PFSK-1 (cell line): Measurements from ENCODE around the gene TRAPPC10.

Experiments used
- FOXP2 ChIP-seq: optimal IDR thresholded peaks from 2 replicates; pipeline ENCODE3; 2011; ENCODE audit warnings: borderline replicate concordance, control low read depth, inconsistent platforms; ENCODE audit not compliant: insufficient read depth; ENCODE audit errors: extremely low read length, extremely low read depth
- POLR2AphosphoS5 ChIP-seq: IDR thresholded peaks from 2 replicates; pipeline ENCODE4 v1.6.1; 2012; ENCODE audit warnings: low read depth, mild to moderate bottlenecking, control low read depth, low read length, moderate library complexity
- REST ChIP-seq, 2 experiments: IDR thresholded peaks; 2 replicates each; pipeline versions ENCODE4 v1.6.1 to v1.8.0; 2011 to 2012; ENCODE audit warnings: low read depth in 2 of 2, low read length in 2 of 2, control low read depth in 1 of 2, inconsistent platforms in 1 of 2, mild to moderate bottlenecking in 1 of 2, moderate library complexity in 1 of 2; ENCODE audit not compliant: insufficient read depth in 1 of 2
- SIN3A ChIP-seq: IDR thresholded peaks from 2 replicates; pipeline ENCODE4 v1.6.1; 2012; ENCODE audit warnings: mild to moderate bottlenecking, low read length, moderate library complexity, borderline replicate concordance; ENCODE audit not compliant: insufficient read depth
- TAF1 ChIP-seq: IDR thresholded peaks from 2 replicates; pipeline ENCODE4 v1.6.1; 2012; ENCODE audit warnings: low read length, control low read depth, borderline replicate concordance; ENCODE audit not compliant: insufficient read depth

Gene TRAPPC10

GRCh38 chr21:44082648-44083440 is 70.7 kb downstream of the TRAPPC10 start:
- no peak for TF ChIP-seq REST (IDR thresholded peaks at IDR 0.05; ENCODE audit: insufficient read depth in 1 of 2, low read depth in 2 of 2, low read length in 2 of 2)
- no peak for TF ChIP-seq TAF1
- TF ChIP-seq POLR2AphosphoS5: no peak
- no peak for TF ChIP-seq FOXP2
- TF ChIP-seq SIN3A: no peak

GRCh38 chr21:44083631-44084291 is 71.7 kb downstream of the TRAPPC10 start:
- TF ChIP-seq FOXP2: no peak
- no peak for TF ChIP-seq SIN3A
- no peak for TF ChIP-seq TAF1
- TF ChIP-seq POLR2AphosphoS5: no peak
- no peak for TF ChIP-seq REST (IDR thresholded peaks at IDR 0.05; ENCODE audit: insufficient read depth in 1 of 2, low read depth in 2 of 2, low read length in 2 of 2)

GRCh38 chr21:44084496-44085241 is 72.6 kb downstream of the TRAPPC10 start:
- TF ChIP-seq TAF1: no peak
- TF ChIP-seq FOXP2: no peak
- TF ChIP-seq SIN3A: no peak
- no peak for TF ChIP-seq REST (IDR thresholded peaks at IDR 0.05; ENCODE audit: insufficient read depth in 1 of 2, low read depth in 2 of 2, low read length in 2 of 2)
- no peak for TF ChIP-seq POLR2AphosphoS5

GRCh38 chr21:44085491-44086321 is 73.6 kb downstream of the TRAPPC10 start:
- TF ChIP-seq TAF1 (no peak), REST (IDR thresholded peaks at IDR 0.05; ENCODE audit: insufficient read depth in 1 of 2, low read depth in 2 of 2, low read length in 2 of 2) (no peak), SIN3A (no peak), POLR2AphosphoS5 (no peak), FOXP2 (no peak)
